ENCODE results near the gene FTSJ3.
"Not testable (repeated sequence)": the region's sequence is repeated elsewhere in the genome, so short reads cannot be mapped to it uniquely, and the experiment has no call there.

FTSJ3 gene

DNA sequence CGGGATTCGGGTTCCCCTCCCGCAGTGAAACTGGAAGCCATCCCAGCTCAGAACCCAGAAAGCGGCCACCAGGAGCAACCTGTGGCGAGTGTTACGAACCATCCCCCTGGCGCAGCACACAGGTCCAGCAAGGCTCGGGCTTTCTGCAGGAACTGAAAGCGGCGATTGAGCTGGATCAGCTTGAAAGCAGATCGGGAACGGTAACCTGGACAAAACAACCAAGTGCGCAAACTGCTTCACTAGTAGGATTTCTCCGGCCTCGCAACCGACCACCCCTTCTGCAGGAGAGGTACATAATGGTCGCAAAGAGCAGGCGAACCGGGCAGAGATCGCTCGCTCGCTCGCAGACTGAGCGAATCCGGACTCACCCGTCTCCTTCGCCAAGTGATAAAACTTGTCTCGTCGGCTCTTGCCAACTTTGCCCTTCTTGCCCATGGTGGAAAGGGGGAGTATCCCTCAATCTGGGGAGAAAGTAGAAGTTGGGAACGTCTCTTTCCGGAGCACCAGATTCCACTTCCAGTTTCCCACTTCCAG, 928 bp downstream of the FTSJ3 start:
- DNase-seq (ENCODE audit: low read depth in 3 of 3): no peak

GRCh38 chr17:63824362-63824761, 3.1 kb downstream of the FTSJ3 start:
- DNase-seq (ENCODE audit: low read depth in 3 of 3): no peak

DNA sequence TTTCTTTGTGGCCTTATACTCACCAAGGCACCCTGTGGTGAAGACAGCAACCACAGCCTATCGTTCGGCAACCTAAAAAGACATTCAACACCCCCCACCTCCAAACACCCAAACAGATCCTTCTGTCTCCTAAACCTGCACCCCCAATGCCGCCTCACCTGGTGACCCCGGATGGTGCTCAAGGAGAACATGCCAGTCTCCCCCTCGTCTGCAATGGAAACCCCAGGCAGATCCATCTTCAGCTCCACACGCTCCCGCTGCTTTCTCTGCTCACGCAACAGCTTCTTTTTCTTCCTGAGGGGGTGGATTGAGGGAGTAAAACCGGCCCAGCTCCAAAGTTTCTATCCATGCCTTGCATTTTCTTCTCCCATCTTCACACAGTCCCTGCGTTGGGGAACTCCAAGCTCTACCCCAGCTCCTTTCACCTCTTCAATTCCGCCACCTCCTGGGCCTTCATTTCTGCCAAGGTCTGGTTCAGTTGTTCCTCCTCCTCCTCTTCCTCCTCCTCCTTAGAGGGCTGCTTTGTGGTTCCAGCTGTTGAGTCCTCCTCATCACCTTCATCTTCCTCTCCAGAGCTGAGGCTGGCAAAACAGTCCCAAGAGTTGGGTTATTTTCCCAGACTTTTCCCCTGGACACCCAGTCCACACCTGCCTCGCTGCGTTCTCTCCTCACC, 3.7 kb downstream of the FTSJ3 start:
- no peak for DNase-seq (ENCODE audit: low read depth in 3 of 3)

GRCh38 chr17:63822537-63822936, 4.9 kb downstream of the FTSJ3 start:
- DNase-seq (ENCODE audit: low read depth in 3 of 3): no peak

- DNase-seq (ENCODE audit: low read depth in 3 of 3): no peak
These were observed 5.7 kb downstream of the FTSJ3 start for GRCh38 chr17:63821804-63822203.

- no peak for DNase-seq (ENCODE audit: low read depth in 3 of 3)
These were observed 6.4 kb downstream of the FTSJ3 start for GRCh38 chr17:63820963-63821561.

DNA sequence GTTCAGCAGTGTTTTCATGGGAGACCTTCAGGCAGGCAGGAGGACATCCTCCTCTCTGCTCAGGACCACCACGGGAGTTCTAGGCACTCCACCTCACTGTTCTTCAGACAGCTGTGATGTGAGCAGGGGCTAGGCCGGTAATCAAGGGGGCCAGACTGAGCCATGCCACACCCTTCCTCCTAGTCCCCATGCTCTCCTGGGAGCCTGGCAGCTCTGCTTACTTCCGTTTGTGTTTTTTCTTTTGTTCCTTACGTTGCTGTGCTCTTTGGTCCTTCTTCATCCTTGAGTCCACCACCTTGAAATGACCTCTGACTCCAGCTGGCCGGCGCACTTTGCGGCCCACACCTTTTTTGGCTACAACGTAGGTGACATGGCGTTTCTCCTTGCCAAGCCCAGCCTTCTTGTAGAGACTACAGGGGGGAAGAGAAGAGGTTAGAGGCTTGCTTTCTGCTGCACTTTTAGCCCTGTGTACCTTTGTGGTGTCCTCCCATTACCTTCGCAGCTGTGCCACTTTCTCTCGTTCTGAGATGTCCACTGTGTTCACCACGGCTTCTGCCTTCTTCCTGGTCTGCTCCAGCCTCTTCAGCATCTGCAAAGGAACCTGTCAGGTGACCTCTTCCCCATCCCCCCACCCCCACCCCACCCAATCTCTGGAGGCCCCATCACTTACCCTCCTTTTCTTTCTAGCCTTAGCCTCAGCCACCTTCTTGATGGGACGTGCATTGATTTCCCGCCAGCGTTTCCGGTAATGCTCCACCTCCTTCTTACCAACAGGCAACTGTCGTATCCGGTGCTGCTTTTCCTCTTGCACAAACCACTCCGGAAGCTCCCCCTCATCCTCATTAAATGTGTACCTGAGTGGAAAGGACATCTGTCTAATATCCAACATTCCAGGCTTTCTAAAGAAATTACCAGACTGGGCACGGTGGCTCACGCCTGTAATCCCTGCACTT, 7.6 kb downstream of the FTSJ3 start:
- no peak for DNase-seq (ENCODE audit: low read depth in 3 of 3)

DNA sequence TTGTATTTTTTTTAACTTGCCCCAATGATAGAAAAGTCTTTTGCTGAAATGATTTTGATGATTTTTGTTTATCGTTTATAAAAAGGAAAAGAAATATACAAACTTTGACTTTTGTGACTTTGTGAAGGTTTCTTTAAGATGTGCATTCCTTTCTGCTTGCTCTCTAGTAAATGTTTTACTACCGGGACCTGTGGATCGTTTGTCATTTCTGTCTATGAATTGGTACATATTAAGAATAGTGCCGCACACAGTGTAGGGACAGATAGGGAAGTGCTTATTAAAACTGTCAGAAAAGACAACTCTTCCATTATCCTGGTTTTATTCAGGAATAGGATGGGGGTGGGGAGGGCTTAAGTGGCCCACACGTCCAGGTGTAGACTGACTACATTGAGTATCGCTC, 8.3 kb downstream of the FTSJ3 start:
- no peak for DNase-seq (ENCODE audit: low read depth in 3 of 3)

DNA sequence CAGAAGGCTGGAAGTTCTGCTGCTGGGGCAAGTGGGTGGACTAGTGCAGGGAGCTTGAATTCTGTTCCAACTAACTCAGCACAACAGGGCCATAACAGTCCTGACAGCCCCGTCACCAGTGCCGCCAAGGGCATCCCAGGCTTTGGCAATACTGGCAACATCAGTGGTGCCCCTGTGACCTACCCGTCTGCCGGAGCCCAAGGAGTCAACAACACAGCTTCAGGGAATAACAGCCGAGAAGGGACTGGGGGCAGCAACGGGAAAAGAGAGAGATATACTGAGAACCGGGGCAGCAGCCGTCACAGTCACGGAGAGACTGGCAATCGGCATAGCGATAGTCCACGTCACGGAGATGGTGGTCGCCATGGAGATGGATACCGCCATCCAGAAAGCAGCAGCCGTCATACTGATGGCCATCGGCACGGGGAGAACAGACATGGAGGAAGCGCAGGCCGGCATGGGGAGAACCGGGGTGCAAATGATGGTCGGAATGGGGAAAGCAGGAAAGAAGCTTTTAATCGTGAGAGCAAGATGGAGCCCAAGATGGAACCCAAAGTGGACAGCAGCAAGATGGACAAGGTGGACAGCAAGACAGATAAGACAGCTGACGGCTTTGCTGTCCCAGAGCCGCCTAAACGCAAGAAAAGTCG, 9.6 kb downstream of the FTSJ3 start:
- no peak for DNase-seq (ENCODE audit: low read depth in 3 of 3)

DNA sequence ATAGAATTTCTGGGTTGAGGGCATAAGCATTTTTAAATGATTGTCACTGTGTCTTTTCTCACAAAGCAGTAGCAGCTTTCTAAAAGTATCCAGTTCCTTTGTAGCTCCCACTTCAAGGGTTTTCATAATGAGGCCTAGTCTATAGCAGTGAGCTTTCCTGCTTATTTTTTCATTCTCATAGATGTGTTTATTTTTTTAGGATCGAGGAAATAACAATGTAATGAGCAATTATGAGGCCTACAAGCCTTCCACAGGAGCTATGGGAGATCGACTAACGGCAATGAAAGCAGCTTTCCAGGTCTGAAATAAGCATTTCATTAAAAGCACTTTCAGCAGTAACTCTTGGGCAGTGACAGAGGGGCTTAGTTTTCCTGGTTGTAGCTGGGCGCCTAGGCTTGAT, 10.8 kb downstream of the FTSJ3 start:
- DNase-seq (ENCODE audit: low read depth in 3 of 3): no peak

DNA sequence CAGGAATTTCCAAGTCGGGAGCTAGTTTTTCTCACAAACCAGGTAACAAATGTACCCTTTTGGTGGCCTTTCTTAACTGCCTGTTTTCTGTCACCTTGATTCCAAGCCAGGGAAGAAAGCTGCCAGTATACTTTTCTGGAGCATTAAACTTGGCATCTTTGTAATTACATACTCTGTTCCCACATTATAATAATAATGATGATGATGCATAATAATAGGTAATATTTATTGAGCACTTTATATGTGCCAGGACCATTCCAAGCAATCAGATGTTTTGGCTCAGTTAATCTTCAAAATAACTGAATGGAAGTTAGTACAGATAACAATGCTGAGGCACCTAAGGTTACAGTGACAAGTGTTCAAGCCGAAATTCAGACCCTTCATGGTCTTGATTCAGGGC, 11.3 kb downstream of the FTSJ3 start:
- DNase-seq (ENCODE audit: low read depth in 3 of 3): no peak

DNA sequence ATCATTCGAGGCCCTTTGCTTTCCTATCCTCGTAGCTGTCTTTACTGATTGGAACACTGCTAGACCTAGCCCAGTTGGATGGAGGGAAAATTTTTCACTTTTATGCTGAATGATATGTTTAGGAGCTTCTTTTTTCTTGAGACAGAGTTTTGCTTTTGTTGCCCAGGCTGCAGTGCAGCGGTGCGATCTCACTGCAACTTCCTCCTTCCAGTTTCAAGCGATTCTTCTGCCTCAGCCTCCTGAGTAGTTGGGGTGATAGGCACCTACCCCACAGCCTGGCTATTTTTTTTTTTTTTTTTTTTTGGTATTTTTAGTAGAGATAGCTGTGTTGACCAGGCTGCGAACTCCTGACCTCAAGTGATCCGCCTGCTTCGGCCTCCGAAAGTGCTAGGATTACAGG, 17.5 kb downstream of the FTSJ3 start:
- DNase-seq (ENCODE audit: low read depth in 3 of 3): no peak

DNA sequence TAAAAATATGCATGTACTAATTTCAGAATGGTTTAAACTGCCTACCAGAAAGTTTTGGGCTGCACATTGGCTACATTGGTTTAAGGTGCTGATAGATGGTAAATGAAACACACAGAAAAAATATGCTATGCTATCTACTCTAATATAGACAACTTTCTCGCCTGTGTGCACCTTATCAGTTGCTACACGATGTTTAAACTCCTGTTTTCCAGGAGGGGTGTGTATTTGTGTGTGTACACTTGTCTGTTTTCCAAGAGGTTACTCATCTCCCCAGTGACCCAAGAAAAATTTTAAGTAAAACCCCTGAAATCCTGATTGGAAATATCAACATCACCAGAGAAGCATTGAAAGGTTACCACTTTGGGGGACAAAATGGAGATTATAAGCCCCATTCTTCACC, 21.9 kb downstream of the FTSJ3 start:
- DNase-seq (ENCODE audit: low read depth in 3 of 3): no peak

- DNase-seq (ENCODE audit: low read depth in 3 of 3): no peak
These were observed 23.1 kb downstream of the FTSJ3 start for GRCh38 chr17:63804328-63804727.

DNA sequence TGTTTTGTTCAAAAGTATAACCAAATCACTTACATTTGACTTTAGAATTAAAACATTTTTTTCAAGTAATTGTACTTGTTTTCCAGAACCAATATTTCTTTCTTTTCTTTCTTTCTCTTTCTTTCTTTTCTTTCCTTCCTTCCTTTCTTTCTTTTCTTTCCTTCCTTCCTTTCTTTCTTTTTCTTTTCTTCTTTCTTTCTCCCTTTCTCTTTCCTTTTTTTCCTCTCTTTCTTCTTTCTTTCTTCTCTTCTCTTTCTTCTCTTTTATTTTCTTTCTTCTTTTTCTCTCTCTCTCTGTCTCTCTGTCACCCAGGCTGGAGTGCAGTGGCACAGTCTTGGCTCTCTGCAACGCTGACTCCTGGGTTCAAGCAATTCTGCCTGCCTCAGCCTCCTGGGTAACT, 26.7 kb downstream of the FTSJ3 start:
- no peak for DNase-seq (ENCODE audit: low read depth in 3 of 3)

- no peak for DNase-seq (ENCODE audit: low read depth in 3 of 3)
These were observed 28.8 kb downstream of the FTSJ3 start for GRCh38 chr17:63798572-63799106.

- DNase-seq (ENCODE audit: low read depth in 3 of 3): not testable (repeated sequence)
These were observed 31.1 kb downstream of the FTSJ3 start for GRCh38 chr17:63796375-63796774.

GRCh38 chr17:63792055-63792729, 35.3 kb downstream of the FTSJ3 start:
- DNase-seq (ENCODE audit: low read depth in 3 of 3): no peak

DNA sequence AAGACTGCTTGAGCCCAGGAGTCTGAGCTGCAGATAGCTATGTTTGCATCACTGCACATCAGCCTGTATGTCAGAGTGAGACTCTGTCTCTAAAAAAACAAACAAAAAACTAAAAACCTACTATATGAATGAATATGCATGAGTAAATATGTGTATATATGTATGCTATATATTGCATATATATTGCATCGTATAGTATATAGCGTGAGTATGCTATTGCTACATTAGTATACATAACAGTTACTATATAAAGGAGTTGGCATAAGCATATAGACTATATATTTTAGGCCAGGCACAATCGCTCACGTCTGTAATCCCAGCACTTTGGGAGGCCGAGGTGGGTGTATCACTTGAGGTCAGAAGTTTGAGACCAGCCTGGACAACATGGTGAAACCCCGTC, 37.4 kb downstream of the FTSJ3 start:
- no peak for DNase-seq (ENCODE audit: low read depth in 3 of 3)

GRCh38 chr17:63786971-63787711, 40.3 kb downstream of the FTSJ3 start:
- no peak for DNase-seq (ENCODE audit: low read depth in 3 of 3)
